ENCODE data around the gene ALKBH3.
A peak's percentile ranks its signal among the peaks of the same experiment; 100 is the strongest.

ALKBH3 gene

DNA sequence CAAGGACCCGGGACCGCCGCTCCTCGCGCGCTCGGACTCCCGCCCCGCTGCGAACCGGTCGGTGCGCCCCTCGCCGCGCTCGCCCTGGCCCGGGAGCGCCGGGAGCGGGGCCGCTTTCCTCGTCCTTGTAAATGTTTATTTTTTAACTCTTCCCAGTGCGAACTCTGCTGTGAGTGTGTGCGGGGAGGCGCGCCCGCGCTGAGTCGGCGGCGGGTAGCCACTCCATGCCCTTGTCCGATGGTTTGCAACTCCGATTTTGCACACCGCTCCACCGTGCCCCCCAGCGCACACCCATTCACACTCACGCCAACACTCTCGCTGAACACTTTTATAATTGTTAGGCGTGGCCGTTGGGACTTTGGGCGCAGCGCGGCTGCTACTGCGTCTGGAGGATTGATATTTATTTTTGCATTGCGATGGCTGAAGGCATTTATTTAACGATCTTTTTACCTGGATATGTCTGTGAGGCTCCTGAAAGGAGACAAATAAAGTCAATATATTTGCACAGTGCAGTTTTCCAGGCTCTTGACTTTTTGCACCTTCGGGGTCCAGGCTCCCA lies 62.8 kb downstream of the ALKBH3 start:
- no peak for DNase-seq

- peak; percentile 30 for DNase-seq
Measured at GRCh38 chr11:43943931-43944751, 63.5 kb downstream of the ALKBH3 start.

GRCh38 chr11:43944761-43945311 lies 64.2 kb downstream of the ALKBH3 start:
- DNase-seq: peak; percentile 83

DNA sequence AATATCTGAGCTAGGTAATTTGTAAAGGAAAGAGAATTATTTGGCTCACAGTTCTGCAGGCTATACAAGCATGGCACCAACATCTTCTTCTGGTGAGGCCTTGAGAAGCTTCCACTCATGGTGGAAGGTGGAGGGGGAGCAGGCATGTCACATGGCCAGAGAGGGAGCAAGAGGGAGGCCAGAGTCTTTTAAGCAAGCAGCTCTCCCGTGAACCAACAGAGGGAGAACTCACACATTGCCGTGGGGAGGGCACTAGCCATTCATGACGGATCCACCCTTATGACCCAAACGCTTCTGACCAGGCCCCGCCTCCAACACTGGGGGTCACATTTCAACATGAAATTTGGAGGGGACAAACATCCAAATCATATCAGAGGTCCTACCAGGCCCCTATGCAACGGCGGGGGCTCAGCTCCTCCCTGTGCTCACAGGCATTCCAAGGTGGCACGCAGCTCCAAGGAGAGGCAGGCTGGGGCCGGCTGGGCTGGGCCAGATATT lies 66.4 kb downstream of the ALKBH3 start:
- DNase-seq: no peak

DNA sequence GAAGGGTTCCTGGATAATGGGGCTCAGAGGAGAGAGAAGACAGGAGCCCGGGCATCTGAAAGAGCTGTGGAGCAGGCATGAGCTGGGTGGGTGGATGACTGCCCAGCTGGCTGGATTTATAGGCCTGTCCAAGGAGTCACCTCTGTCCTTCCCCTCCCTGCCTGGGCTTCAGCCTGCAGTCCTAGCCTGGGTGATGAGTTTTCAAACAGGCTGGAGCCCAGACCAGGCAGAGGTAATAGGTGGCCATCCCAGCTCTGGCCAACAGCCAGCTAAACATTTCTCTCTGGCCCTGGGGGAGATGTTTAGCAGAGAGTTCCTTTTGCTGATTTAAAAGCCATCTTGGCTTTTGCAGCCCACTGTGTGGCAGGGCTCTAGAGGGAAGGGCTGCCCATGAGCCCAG lies 67.2 kb downstream of the ALKBH3 start:
- DNase-seq: no peak

GRCh38 chr11:43948341-43949225 lies 68.0 kb downstream of the ALKBH3 start:
- no peak for DNase-seq

- DNase-seq: no peak
Measured at GRCh38 chr11:43950311-43950855, 69.8 kb downstream of the ALKBH3 start.

DNA sequence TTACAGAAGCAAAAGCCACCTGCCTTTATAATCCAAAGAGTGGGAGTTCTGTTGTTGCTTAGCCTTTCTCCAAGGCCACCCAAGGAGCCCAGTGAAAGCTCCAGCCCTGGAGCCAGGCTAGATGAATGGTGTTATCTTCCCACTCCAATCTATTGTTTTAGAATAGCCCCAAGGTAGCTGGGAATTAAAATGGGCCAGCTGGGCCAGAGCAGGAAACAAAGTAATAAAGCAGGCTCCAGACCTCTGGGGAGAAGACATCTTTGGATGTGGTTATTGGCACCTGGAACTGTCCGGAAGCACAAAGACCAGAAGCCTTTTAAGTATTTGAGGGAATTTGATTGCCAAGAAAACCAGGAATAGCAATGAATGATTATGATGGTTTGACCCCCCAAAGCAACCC lies 70.6 kb downstream of the ALKBH3 start:
- DNase-seq: no peak

DNA sequence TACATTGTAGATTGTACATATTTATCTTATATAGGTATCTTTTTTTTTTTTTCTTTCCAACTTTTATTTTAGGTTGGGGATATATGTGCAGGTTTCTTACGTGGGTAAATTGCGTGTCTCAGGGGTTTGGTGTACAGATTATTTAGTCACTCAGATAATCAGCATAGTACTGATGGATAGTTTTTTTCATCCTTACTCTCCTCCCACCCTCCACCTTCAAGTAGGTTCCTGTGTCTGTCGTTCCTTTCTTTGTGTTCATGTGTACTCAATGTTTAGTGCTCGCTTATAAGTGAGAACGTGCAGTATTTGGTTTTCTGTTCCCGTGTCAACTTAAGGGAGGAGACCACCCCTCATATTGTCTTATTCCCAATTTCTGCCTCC lies 71.4 kb downstream of the ALKBH3 start:
- no peak for DNase-seq

- DNase-seq: no peak
Measured at GRCh38 chr11:43952401-43953342, 72.0 kb downstream of the ALKBH3 start.

DNA sequence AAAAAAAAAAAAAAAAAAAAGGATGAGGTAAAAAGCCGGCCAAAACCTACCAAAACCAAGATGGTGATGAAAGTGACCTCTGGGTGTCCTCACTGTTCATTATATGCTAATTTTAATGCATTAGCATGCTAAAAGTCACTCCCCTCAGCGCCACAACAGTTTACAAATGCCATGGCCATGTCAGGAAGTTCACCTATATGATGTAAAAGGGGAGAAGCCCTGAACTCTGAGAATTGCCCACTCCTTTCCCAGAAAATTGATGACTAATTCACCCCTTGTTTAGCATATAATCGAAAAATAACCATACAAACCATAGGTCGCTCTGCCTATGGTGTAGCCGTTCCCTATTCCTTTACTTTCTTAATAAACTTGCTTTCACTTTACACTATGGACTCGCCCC lies 72.9 kb downstream of the ALKBH3 start:
- no peak for DNase-seq

- no peak for DNase-seq
Measured at GRCh38 chr11:43954241-43954640, 73.6 kb downstream of the ALKBH3 start.

DNA sequence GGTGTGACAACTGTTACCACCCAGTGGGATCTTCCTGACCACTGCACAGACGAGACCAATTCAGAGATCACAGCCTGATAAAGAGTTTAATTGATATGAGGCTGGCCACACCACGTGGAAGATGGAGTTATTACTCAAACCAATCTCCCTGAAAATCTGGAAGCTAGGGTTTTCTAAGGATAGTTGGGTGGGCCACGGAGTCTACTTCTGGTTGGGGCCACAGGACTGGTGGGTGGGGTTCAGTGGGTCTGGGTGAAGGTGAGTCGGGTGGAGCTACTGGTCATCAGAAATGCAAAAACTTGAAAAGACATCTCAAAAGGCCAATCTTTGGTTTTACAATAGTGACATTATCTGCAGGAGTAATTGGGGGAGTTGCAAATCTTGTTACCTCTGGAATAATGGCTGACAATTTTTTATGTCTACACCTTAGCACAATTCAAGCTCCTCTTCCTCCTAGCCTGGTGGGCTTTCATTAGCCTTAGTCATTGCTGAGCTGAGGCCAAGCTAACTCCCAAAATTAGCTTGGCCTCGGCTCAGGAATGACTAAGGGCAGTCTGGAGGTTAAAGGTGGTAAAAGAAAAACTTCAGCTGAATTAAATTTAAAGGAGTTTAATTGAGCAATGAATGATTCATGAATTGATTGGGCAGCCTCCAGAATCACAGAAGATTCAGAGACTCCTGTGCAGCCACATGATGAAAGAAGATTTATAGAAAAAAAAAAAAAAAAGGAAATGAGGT lies 74.9 kb downstream of the ALKBH3 start:
- DNase-seq: no peak

GRCh38 chr11:43957571-43957970 lies 76.9 kb downstream of the ALKBH3 start:
- no peak for DNase-seq

DNA sequence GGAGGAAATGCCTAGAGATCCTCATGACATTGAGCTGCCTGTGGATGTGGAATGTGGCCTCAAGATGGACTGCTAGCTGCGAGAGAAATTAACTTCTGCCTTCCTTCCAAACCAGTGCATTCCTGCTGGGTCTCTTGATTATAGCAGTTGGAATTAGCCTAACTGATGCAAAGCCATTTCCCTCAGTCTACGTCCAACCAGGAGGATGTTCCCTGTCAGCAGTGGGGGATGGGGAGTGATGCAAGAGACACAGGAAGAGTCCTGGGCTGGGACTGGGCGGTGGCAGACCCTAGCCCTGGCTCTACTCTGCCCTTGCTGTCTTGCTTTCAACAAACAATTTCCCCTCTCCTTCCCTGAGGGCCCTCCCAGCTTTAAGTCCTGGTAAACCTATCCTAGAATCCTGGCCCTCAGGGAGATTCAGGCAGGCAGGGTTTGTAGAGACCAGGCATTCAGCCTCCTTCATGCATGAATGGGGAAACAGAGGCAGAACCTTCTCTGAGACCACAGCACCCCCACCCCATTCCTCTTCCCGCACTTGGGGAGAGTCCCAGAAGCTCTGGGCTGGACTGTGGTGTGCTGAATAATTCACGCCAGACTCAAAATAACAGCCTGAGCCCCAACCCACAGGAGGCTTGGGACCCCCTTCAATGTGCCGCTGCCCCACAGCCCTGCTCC lies 78.8 kb downstream of the ALKBH3 start:
- no peak for DNase-seq

DNA sequence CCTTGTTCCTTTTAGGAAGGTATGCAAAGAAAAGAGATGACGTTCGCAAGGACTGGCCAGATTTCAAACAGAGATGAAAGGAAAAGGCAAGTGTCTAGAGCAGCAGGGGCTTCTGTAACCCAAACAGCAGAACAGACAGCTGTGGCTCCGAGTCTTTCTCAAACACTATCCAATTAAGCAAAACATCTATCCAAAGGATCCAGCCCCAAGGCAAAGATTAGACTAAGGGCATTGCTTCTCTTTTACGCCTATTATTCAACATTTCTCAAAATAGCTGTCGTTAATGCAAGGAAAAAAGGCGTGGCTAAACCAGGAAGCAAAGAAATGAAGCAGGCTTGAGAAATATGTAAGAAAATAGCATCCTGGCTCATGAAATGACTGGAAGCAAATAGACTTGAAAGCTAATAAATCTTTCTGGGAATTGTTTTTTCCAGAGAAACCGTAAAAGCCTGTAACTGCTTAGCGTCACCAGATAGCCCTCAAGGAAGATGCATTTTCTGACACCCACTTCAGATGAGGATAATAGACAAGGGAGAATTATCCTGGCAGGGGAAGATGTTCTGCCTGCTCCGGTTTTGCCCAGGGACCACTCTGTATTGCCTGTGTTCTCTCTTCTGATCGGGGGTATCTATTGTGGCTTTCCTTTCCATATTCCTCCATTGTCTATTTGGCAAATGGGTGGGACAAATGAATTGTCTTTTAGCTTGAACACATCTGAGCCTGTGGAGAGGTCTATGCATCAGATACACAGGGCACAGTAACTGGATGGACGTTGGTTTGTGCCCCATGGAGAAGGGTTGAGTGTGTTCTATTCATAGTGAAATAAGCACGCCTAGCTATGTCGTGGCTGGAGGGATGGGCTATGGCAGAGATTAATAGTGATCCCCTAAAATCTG lies 82.0 kb downstream of the ALKBH3 start:
- DNase-seq: no peak

DNA sequence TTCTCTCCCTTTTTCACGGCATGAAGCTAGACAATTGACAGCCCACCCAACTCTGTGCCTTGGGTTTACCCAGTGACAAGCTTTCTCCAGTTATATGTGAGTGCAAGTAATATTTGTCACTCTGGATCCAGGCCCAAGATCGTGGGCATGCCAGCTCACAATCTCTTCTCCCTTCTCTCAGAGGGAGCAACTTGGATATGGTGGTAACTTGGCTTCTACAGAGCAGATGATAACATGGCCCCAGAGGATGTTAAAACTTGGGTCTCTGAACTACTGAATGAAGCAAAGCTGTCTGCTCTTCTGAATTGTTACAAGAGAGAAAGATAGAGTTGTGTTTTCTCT lies 82.6 kb downstream of the ALKBH3 start:
- no peak for DNase-seq

DNA sequence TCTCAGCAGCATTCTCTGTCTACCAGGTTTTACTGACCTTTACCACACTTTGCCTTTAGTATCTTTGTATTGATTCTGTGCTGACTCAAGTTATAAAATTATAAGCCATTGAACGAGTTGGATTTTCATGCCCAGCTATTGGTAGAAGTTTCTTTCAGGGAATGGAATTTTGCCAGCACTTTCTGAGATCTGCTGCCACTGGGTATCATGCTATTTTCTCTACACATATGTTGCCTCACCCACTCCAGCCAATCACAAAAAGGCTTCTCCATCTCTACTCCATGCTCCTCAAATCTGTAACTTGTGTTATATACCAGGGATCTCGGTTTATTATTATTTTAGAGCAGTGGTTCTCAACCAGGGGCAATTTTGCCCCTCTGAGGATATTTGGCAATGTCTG lies 87.0 kb downstream of the ALKBH3 start:
- no peak for DNase-seq

DNA sequence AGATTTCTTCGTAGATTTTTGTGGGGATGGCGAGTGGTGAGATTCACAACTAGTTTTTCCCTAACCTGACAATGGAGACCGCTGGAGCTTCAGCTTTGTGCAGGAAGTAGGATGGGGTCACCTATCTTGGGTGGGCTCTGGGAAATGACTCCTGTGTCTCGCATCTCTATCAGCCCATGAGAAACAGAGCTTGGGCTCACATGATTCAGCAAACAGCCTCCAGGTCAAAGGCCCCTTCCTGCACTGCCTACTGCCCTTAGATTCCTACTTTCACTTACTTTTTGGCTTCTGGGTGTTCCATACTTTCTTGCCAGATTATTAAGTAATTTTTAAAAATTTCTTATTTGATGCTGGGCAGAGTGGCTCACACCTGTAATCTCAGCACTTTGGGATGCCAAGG lies 88.1 kb downstream of the ALKBH3 start:
- DNase-seq: no peak

DNA sequence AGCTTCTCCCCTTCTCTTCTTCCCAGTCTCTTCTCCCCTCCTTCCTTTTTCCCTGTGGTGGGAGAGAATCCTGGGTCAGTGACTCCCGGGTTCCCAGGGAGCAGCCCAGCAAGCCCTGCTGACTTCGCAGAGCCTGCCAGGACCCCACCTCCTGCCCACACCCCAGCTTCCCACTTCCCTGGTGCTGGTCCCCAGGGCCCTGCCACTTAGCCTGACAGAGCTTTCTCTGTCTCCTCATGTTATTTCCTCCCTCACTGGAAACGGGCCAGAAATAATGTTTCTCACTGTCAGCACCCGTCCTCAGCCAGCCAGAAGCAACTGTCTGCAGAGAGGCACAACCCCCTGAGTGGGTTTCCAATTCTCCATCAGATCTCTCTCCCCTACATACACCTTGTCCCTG lies 88.9 kb downstream of the ALKBH3 start:
- DNase-seq: no peak

Measured in activated CD4-positive, alpha-beta T cell treated with anti-CD3 and anti-CD28 coated beads, Interleukin-2, Interleukin-6, amounts not matched to agents 100 ng/mL and 50 ng/mL, durations not matched to agents 16 hours and 8 hours (primary cell).